Hepatocyte (in vitro differentiated cells): ENCODE measurements around the gene CC2D1A. TPM values are rescaled to one million over a fixed set of nuclear protein-coding genes. Genes with fewer than 3 reads are reported as not detected.

ENCODE experiments used
- DNase-seq: peaks from one replicate; pipeline ENCODE4 v3.0.0-alpha.2; 2016; ENCODE audit warnings: low spot score
- H2AFZ ChIP-seq: fragments of 200-600 bp; sonication (generic); 2 replicates; pipeline ENCODE4 v1.6.0; 2016; ENCODE audit warnings: antibody characterized with exemption, mild to moderate bottlenecking
- H3K27ac ChIP-seq: fragments of 200-600 bp; sonication (generic); 2 replicates; pipeline ENCODE4 v1.5.1; 2016; ENCODE audit warnings: mild to moderate bottlenecking
- H3K27me3 ChIP-seq: fragments of 200-600 bp; sonication (generic); 2 replicates; pipeline ENCODE4 v1.6.1; 2016
- H3K36me3 ChIP-seq: fragments of 200-600 bp; sonication (generic); replicated peaks from 2 replicates; pipeline ENCODE4 v1.5.1; 2016; ENCODE audit warnings: low read depth; ENCODE audit not compliant: insufficient read depth
- H3K4me1 ChIP-seq: fragments of 200-600 bp; sonication (generic); 2 replicates; pipeline ENCODE4 v1.5.1; 2016; ENCODE audit warnings: mild to moderate bottlenecking, moderate library complexity; ENCODE audit not compliant: insufficient read depth
- H3K4me2 ChIP-seq: fragments of 200-600 bp; sonication (generic); 2 replicates; pipeline ENCODE4 v1.6.0; 2016
- H3K4me3 ChIP-seq: fragments of 200-600 bp; sonication (generic); 2 replicates; pipeline ENCODE4 v1.5.1; 2016; ENCODE audit warnings: mild to moderate bottlenecking
- H3K79me2 ChIP-seq: fragments of 200-600 bp; sonication (generic); 2 replicates; pipeline ENCODE4 v1.6.0; 2017; ENCODE audit warnings: mild to moderate bottlenecking
- H3K9me2 ChIP-seq: fragments of 200-600 bp; sonication (generic); replicated peaks from 2 replicates; pipeline ENCODE4 v1.6.0; 2017; ENCODE audit warnings: mild to moderate bottlenecking; ENCODE audit not compliant: insufficient read depth
- H3K9me3 ChIP-seq: fragments of 200-600 bp; sonication (generic); 2 replicates; pipeline ENCODE4 v1.5.1; 2016; ENCODE audit warnings: low read depth, mild to moderate bottlenecking
- H4K20me1 ChIP-seq: fragments of 200-600 bp; sonication (generic); 2 replicates; pipeline ENCODE4 v1.6.0; 2016; ENCODE audit warnings: mild to moderate bottlenecking; ENCODE audit not compliant: insufficient read depth, poor library complexity, severe bottlenecking
- EZH2 ChIP-seq: fragments of 200-600 bp; sonication (generic); IDR thresholded peaks from 2 replicates; pipeline ENCODE4 v1.6.1; 2016; ENCODE audit warnings: antibody characterized with exemption, mild to moderate bottlenecking, borderline replicate concordance
- EZH2phosphoT487 ChIP-seq: fragments of 200-600 bp; sonication (generic); IDR thresholded peaks from one replicate; pipeline ENCODE4 v1.6.1; 2018; ENCODE audit warnings: antibody characterized with exemption, mild to moderate bottlenecking, low read depth, moderate library complexity; ENCODE audit not compliant: unreplicated experiment, severe bottlenecking
- WGBS: methylation state at CpG from one replicate; pipeline ENCODE4 v1.1.6; 2016; ENCODE audit warnings: low lambda C conversion rate; ENCODE audit errors: missing lambda C conversion rate; 5-methylcytosine and 5-hydroxymethylcytosine counted together
- polyA plus RNA-seq: library from polyadenylated mRNA; unstranded; fragments of >200 nt; fragmentation: Nextera tagmentation; extraction: Ambion mirVana; gene quantifications from 2 replicates; pipeline ENCODE4 v1.2.1, GENCODE V29; 2016
- total RNA-seq: library from RNA; depleted of rRNA; stranded (reverse); fragments of >200 nt; gene quantifications from 2 replicates; pipeline ENCODE4 v1.2.3, GENCODE V29; 2014
- TF ChIP-seq, protein P1 (sequence below): fragments of 200-600 bp; sonication (generic); IDR thresholded peaks from 2 replicates; pipeline ENCODE4 v1.5.1; 2016; ENCODE audit warnings: antibody characterized with exemption, mild to moderate bottlenecking; ENCODE audit not compliant: poor library complexity

CC2D1A gene
- total and polyA plus RNA-seq, 2 experiments from 2014 or later, result 20.8 to 43.3 TPM

DNA sequence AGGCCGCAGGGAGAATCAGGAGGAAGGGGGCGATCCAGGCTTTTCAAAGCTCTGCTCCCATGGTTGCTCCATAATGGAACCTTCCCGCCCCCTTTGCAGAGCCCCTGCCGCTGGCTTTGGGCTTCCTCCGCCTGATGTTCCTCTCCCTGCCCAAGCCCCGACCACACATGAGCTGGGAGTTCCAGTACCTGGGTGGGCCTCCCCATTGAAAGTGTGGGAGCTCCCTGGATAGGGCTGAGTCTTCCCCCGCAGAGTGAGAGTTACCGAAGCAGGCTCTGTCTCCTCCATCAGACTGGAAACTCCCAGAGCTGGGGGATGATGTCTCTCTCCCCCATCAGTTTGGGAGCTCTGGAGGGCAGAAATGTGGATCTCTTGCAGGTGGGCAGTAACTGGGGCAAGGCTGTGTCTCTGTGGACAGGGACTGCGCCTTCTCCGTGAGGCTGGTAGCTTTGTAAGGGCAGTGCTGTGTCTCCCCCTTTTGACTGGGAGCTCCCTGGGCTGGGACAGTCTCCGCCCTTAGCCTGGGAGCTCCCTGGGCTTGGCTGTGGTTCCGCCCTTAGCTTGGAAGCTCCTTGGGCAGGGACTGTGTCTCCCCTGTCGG lies 47.0 kb downstream of the CC2D1A start:
- no peak for TF ChIP-seq EZH2phosphoT487
- TF ChIP-seq, protein P1, sequence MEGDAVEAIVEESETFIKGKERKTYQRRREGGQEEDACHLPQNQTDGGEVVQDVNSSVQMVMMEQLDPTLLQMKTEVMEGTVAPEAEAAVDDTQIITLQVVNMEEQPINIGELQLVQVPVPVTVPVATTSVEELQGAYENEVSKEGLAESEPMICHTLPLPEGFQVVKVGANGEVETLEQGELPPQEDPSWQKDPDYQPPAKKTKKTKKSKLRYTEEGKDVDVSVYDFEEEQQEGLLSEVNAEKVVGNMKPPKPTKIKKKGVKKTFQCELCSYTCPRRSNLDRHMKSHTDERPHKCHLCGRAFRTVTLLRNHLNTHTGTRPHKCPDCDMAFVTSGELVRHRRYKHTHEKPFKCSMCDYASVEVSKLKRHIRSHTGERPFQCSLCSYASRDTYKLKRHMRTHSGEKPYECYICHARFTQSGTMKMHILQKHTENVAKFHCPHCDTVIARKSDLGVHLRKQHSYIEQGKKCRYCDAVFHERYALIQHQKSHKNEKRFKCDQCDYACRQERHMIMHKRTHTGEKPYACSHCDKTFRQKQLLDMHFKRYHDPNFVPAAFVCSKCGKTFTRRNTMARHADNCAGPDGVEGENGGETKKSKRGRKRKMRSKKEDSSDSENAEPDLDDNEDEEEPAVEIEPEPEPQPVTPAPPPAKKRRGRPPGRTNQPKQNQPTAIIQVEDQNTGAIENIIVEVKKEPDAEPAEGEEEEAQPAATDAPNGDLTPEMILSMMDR, result no peak
- no peak for TF ChIP-seq EZH2
- peak overlapping the region; percentile 37 for H3K4me3 ChIP-seq

DNA sequence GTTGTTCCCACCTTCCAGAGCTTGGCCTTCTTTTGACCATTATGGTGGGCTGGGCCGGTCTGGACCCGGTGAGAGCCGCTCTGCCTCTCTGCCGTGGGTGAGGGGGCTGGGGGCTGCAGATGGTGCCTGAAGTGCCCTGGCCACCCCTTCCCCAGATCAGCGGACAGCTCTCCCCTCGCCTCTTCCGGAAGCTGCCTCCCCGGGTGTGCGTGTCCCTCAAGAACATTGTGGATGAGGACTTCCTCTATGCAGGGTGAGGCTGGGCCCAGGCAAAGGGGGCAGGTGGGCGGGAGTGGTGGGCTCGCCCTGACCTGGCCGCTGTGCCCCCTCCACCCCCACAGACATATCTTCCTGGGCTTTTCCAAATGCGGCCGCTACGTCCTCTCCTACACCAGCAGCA lies 48.2 kb downstream of the CC2D1A start:
- 96% methylated on average over 13 of the region's 15 CpGs for WGBS
- H3K4me1 ChIP-seq, result peaks cover 5% of the 10 kb centered on the region
- no peaks in the 10 kb centered on the region for H3K9me3 ChIP-seq
- H4K20me1 ChIP-seq, result no peaks in the 10 kb centered on the region
- H3K4me2 ChIP-seq, result peak overlapping the region; percentile 85
- TF ChIP-seq, protein P1, result no peak
- TF ChIP-seq EZH2, result no peak
- no peak for TF ChIP-seq EZH2phosphoT487
- H3K36me3 ChIP-seq, result no peaks in the 10 kb centered on the region
- no peak overlapping the region for H3K27ac ChIP-seq
- DNase-seq, result no peak
- H3K79me2 ChIP-seq, result peaks cover 23% of the 10 kb centered on the region
- no peak overlapping the region for H3K4me3 ChIP-seq
- H3K9me2 ChIP-seq, result no peaks in the 10 kb centered on the region
- no peaks in the 10 kb centered on the region for H3K27me3 ChIP-seq
- H2AFZ ChIP-seq, result no peak overlapping the region

More for the DNA sequence above, 47.0 kb downstream of the CC2D1A start:
- DNase-seq, result peak; percentile 59
- Histone ChIP-seq H3K79me2 (peaks cover 23% of the 10 kb centered on the region), H3K27ac (peak overlapping the region; percentile 52), H3K36me3 (no peaks in the 10 kb centered on the region), H4K20me1 (no peaks in the 10 kb centered on the region), H3K9me2 (no peaks in the 10 kb centered on the region), H3K9me3 (no peaks in the 10 kb centered on the region), H3K27me3 (no peaks in the 10 kb centered on the region), H3K4me1 (peaks cover 5% of the 10 kb centered on the region), H2AFZ (no peak overlapping the region), H3K4me2 (peak overlapping the region; percentile 85)
- WGBS, result 17% methylated on average over 11 of the region's 13 CpGs

DNA sequence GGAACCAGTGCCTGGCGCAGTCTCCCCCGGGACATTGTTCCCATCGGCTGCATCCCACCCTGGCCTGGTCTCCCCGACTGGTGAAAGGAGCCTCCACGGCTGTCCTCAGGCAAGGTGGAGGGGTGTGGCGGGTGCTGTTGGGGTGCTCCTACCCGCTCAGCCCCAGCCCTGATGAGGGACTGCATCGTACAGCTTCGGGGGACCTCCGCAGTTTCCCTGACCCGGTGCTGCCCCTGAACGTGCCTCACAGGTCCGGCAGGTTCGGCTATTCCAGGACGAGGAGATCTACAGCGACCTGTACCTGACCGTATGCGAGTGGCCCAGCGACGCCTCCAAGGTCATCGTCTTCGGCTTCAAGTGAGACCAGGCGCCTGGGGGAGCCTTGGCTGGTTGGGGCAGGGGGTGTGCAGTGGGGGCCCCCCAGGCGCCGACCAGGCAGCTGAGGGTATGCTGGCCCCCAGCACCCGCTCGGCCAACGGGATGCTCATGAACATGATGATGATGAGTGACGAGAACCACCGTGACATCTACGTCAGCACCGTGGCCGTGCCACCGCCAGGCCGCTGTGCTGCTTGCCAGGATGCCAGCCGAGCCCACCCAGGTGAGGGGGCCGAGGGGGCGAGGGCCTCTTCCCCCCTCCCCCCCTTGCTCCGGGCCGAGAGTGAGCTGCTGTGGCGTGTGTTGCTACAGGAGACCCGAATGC lies 49.8 kb downstream of the CC2D1A start:
- Histone ChIP-seq H3K9me3 (no peaks in the 10 kb centered on the region), H3K27me3 (no peaks in the 10 kb centered on the region), H3K36me3 (no peaks in the 10 kb centered on the region), H3K4me2 (no peak overlapping the region), H3K79me2 (peaks cover 23% of the 10 kb centered on the region), H4K20me1 (no peaks in the 10 kb centered on the region), H3K4me1 (peaks cover 5% of the 10 kb centered on the region), H3K27ac (no peak overlapping the region), H3K4me3 (no peak overlapping the region), H3K9me2 (no peaks in the 10 kb centered on the region), H2AFZ (no peak overlapping the region)
- TF ChIP-seq, protein P1, result no peak
- TF ChIP-seq EZH2phosphoT487 (no peak), EZH2 (no peak)
- WGBS, result 94% methylated on average over 29 of the region's 42 CpGs
- peak; percentile 3 for DNase-seq
